ENCODE results near the gene UBAP2L.
"Not testable (repeated sequence)": the region's sequence is repeated elsewhere in the genome, so short reads cannot be mapped to it uniquely, and the experiment has no call there.

UBAP2L gene

GRCh38 chr1:154307670-154308270 is 87.0 kb downstream of the UBAP2L start:
- H3K79me2 ChIP-seq (ENCODE audit: control insufficient read depth, insufficient read depth, low read length, poor library complexity); H3K36me3 ChIP-seq (ENCODE audit: control insufficient read depth in 1 of 2, insufficient read depth in 2 of 2, low read length in 2 of 2); H3K23ac ChIP-seq (ENCODE audit: low read length); H3K27me3 ChIP-seq (ENCODE audit: insufficient read depth, low read length); H2BK5ac ChIP-seq (ENCODE audit: low read depth, low read length, poor library complexity); H3K79me1 ChIP-seq (ENCODE audit: low read length); H3K27ac ChIP-seq (ENCODE audit: low read depth, low read length); H2BK12ac ChIP-seq (ENCODE audit: low read length); H4K8ac ChIP-seq (ENCODE audit: low read depth, low read length); H3K4me3 ChIP-seq (ENCODE audit: low read depth, low read length); H3K4me2 ChIP-seq (ENCODE audit: low read length); H2AFZ ChIP-seq (ENCODE audit: insufficient read depth, low read length, poor library complexity); DNase-seq; H2AK5ac ChIP-seq (ENCODE audit: low read length); H4K91ac ChIP-seq (ENCODE audit: low read depth, low read length); H2BK120ac ChIP-seq (ENCODE audit: insufficient read depth, low read length, poor library complexity); H3K4me1 ChIP-seq (ENCODE audit: control insufficient read depth in 1 of 2, insufficient read depth in 2 of 2, low read length in 2 of 2); H4K12ac ChIP-seq (ENCODE audit: low read depth, low read length); H3K4ac ChIP-seq (ENCODE audit: low read depth, low read length); H3K14ac ChIP-seq (ENCODE audit: low read length); H3K9me3 ChIP-seq (ENCODE audit: insufficient read depth, low read depth, low read length); H3K18ac ChIP-seq (ENCODE audit: low read length); H3K9ac ChIP-seq (ENCODE audit: low read length): not testable (repeated sequence)
- no CpG with 5 or more reads among the region's 4 CpGs for WGBS (ENCODE audit: extremely low coverage, insufficient coverage, insufficient read length)

DNA sequence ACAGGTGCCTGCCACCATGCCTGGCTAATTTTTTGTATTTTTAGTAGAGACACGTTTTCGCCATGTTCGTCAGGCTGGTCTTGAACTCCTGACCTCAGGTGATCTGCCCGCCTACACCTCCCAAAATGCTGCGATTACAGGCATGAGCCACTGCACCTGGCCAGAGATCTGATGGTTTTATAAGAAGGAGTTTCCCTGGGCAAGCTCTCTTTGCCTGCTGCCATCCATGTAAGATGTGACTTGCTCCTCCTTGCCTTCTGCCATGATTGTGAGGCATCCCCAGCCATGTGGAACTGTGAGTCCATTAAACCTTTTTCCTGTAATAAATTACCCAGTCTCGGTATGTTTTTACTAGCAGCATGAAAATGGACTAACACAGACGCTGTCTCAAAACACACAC is 88.4 kb downstream of the UBAP2L start:
- H3K23ac ChIP-seq (ENCODE audit: low read length); H2AFZ ChIP-seq (ENCODE audit: insufficient read depth, low read length, poor library complexity); H3K9me3 ChIP-seq (ENCODE audit: insufficient read depth, low read depth, low read length); H3K36me3 ChIP-seq (ENCODE audit: control insufficient read depth in 1 of 2, insufficient read depth in 2 of 2, low read length in 2 of 2); H3K4ac ChIP-seq (ENCODE audit: low read depth, low read length); H2BK120ac ChIP-seq (ENCODE audit: insufficient read depth, low read length, poor library complexity); H3K27me3 ChIP-seq (ENCODE audit: insufficient read depth, low read length); DNase-seq; H2BK5ac ChIP-seq (ENCODE audit: low read depth, low read length, poor library complexity); H3K4me1 ChIP-seq (ENCODE audit: control insufficient read depth in 1 of 2, insufficient read depth in 2 of 2, low read length in 2 of 2); H3K18ac ChIP-seq (ENCODE audit: low read length); H2AK5ac ChIP-seq (ENCODE audit: low read length); H4K8ac ChIP-seq (ENCODE audit: low read depth, low read length); H3K9ac ChIP-seq (ENCODE audit: low read length); H2BK12ac ChIP-seq (ENCODE audit: low read length); H4K12ac ChIP-seq (ENCODE audit: low read depth, low read length); H3K27ac ChIP-seq (ENCODE audit: low read depth, low read length); H3K79me1 ChIP-seq (ENCODE audit: low read length); H4K91ac ChIP-seq (ENCODE audit: low read depth, low read length); H3K14ac ChIP-seq (ENCODE audit: low read length); H3K4me3 ChIP-seq (ENCODE audit: low read depth, low read length); H3K4me2 ChIP-seq (ENCODE audit: low read length); H3K79me2 ChIP-seq (ENCODE audit: control insufficient read depth, insufficient read depth, low read length, poor library complexity): not testable (repeated sequence)
- no CpG with 5 or more reads among the region's 7 CpGs for WGBS (ENCODE audit: extremely low coverage, insufficient coverage, insufficient read length)

GRCh38 chr1:154312229-154313065 is 91.7 kb downstream of the UBAP2L start:
- not testable (repeated sequence) for H4K12ac ChIP-seq (ENCODE audit: low read depth, low read length); H2BK120ac ChIP-seq (ENCODE audit: insufficient read depth, low read length, poor library complexity); H3K18ac ChIP-seq (ENCODE audit: low read length); H3K9ac ChIP-seq (ENCODE audit: low read length); H3K36me3 ChIP-seq (ENCODE audit: control insufficient read depth in 1 of 2, insufficient read depth in 2 of 2, low read length in 2 of 2); H3K27me3 ChIP-seq (ENCODE audit: insufficient read depth, low read length); H3K4me2 ChIP-seq (ENCODE audit: low read length); H2AK5ac ChIP-seq (ENCODE audit: low read length); H2BK12ac ChIP-seq (ENCODE audit: low read length); H3K27ac ChIP-seq (ENCODE audit: low read depth, low read length); DNase-seq; H4K8ac ChIP-seq (ENCODE audit: low read depth, low read length); H3K4ac ChIP-seq (ENCODE audit: low read depth, low read length); H3K9me3 ChIP-seq (ENCODE audit: insufficient read depth, low read depth, low read length); H3K4me1 ChIP-seq (ENCODE audit: control insufficient read depth in 1 of 2, insufficient read depth in 2 of 2, low read length in 2 of 2); H2AFZ ChIP-seq (ENCODE audit: insufficient read depth, low read length, poor library complexity); H3K14ac ChIP-seq (ENCODE audit: low read length); H2BK5ac ChIP-seq (ENCODE audit: low read depth, low read length, poor library complexity); H4K91ac ChIP-seq (ENCODE audit: low read depth, low read length); H3K4me3 ChIP-seq (ENCODE audit: low read depth, low read length); H3K79me2 ChIP-seq (ENCODE audit: control insufficient read depth, insufficient read depth, low read length, poor library complexity); H3K23ac ChIP-seq (ENCODE audit: low read length); H3K79me1 ChIP-seq (ENCODE audit: low read length)
- no CpG with 5 or more reads among the region's 13 CpGs for WGBS (ENCODE audit: extremely low coverage, insufficient coverage, insufficient read length)

DNA sequence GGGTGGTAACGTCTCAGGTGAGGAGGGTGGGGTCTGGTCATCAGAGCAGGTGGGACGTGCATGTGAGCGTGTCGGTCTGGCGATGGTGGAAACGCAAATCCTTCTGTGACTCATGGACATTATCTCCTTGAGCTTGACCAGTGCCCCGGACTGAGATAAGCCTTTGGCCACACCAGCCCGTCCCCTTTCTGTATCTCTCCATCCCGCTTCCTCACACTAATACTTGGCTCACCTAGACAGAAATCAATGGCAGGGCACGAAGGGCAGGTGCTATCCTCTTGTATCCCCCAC is 92.3 kb downstream of the UBAP2L start:
- Histone ChIP-seq H2BK5ac (ENCODE audit: low read depth, low read length, poor library complexity) (no peak overlapping the region), H3K23ac (ENCODE audit: low read length) (no peak overlapping the region), H2BK120ac (ENCODE audit: insufficient read depth, low read length, poor library complexity) (no peak overlapping the region), H3K4ac (ENCODE audit: low read depth, low read length) (no peak overlapping the region), H3K4me1 (ENCODE audit: control insufficient read depth in 1 of 2, insufficient read depth in 2 of 2, low read length in 2 of 2) (no peaks in the 10 kb centered on the region), H3K79me1 (ENCODE audit: low read length) (no peaks in the 10 kb centered on the region), H3K9me3 (ENCODE audit: insufficient read depth, low read depth, low read length) (peaks cover 8% of the 10 kb centered on the region), H4K8ac (ENCODE audit: low read depth, low read length) (no peak overlapping the region), H3K9ac (ENCODE audit: low read length) (no peak overlapping the region), H2AFZ (ENCODE audit: insufficient read depth, low read length, poor library complexity) (no peak overlapping the region), H3K4me3 (ENCODE audit: low read depth, low read length) (no peak overlapping the region), H3K79me2 (ENCODE audit: control insufficient read depth, insufficient read depth, low read length, poor library complexity) (no peaks in the 10 kb centered on the region), H3K36me3 (ENCODE audit: control insufficient read depth in 1 of 2, insufficient read depth in 2 of 2, low read length in 2 of 2) (no peaks in the 10 kb centered on the region), H4K12ac (ENCODE audit: low read depth, low read length) (no peak overlapping the region), H3K27me3 (ENCODE audit: insufficient read depth, low read length) (no peaks in the 10 kb centered on the region), H3K14ac (ENCODE audit: low read length) (no peak overlapping the region), H2BK12ac (ENCODE audit: low read length) (no peak overlapping the region), H4K91ac (ENCODE audit: low read depth, low read length) (no peak overlapping the region), H3K27ac (ENCODE audit: low read depth, low read length) (no peak overlapping the region), H3K18ac (ENCODE audit: low read length) (no peak overlapping the region), H2AK5ac (ENCODE audit: low read length) (no peak overlapping the region), H3K4me2 (ENCODE audit: low read length) (no peak overlapping the region)
- no CpG with 5 or more reads among the region's 10 CpGs for WGBS (ENCODE audit: extremely low coverage, insufficient coverage, insufficient read length)
- no peak for DNase-seq
